HepG2 (cell line): ENCODE data around the gene ANKRD53. TPM values are rescaled to one million over a fixed set of nuclear protein-coding genes. Genes with fewer than 3 reads are reported as not detected.

Experiments
- CBX1 ChIP-seq: IDR thresholded peaks from one replicate; pipeline ENCODE4 v1.6.1; 2016; ENCODE audit warnings: antibody characterized with exemption, low read depth
- CBX5 ChIP-seq: sonication (generic); formaldehyde crosslinking; IDR thresholded peaks from 2 replicates; pipeline ENCODE4 v1.4.0; 2020; ENCODE audit warnings: missing genetic modification reagents, borderline replicate concordance
- CHCHD3 ChIP-seq: sonication (generic); formaldehyde crosslinking; IDR thresholded peaks from 2 replicates; pipeline ENCODE4 v1.8.0; 2022; ENCODE audit warnings: mild to moderate bottlenecking, missing genetic modification reagents, moderate library complexity
- ELF1 ChIP-seq: sonication (generic); formaldehyde crosslinking; IDR thresholded peaks from 2 replicates; pipeline ENCODE4 v1.4.0; 2020; ENCODE audit warnings: missing genetic modification reagents
- ETV5 ChIP-seq: IDR thresholded peaks from 2 replicates; pipeline ENCODE4 v1.6.1; 2018; ENCODE audit warnings: missing biosample characterization, missing genetic modification reagents, inconsistent platforms, borderline replicate concordance
- PAWR ChIP-seq: sonication (generic); formaldehyde crosslinking; IDR thresholded peaks from 2 replicates; pipeline ENCODE4 v1.4.0; 2020; ENCODE audit warnings: missing genetic modification reagents, mild to moderate bottlenecking, borderline replicate concordance
- PREB ChIP-seq: sonication (generic); formaldehyde crosslinking; IDR thresholded peaks from 2 replicates; pipeline ENCODE4 v1.4.0; 2020; ENCODE audit warnings: missing genetic modification reagents
- RAD51 ChIP-seq: fragments of 450-650 bp; IDR thresholded peaks from 2 replicates; pipeline ENCODE4 v1.6.1; 2016; ENCODE audit warnings: borderline replicate concordance
- SP4 ChIP-seq: sonication (generic); formaldehyde crosslinking; IDR thresholded peaks from 2 replicates; pipeline ENCODE4 v1.8.1; 2023; ENCODE audit warnings: mild to moderate bottlenecking, missing genetic modification reagents
- TBL1XR1 ChIP-seq: fragments of 150-350 bp; IDR thresholded peaks from 2 replicates; pipeline ENCODE4 v1.6.1; 2014; ENCODE audit warnings: borderline replicate concordance, low read length; ENCODE audit not compliant: partially characterized antibody
- TEAD2 ChIP-seq: sonication (generic); formaldehyde crosslinking; IDR thresholded peaks from 2 replicates; pipeline ENCODE4 v1.9.0; 2021; ENCODE audit warnings: missing genetic modification reagents
- TEAD3 ChIP-seq: optimal IDR thresholded peaks from 2 replicates; pipeline ENCODE3; 2016; ENCODE audit warnings: borderline replicate concordance
- ZBTB3 ChIP-seq: sonication (generic); formaldehyde crosslinking; IDR thresholded peaks from 2 replicates; pipeline ENCODE4 v1.4.0; 2020; ENCODE audit warnings: low read depth, mild to moderate bottlenecking, moderate library complexity, missing genetic modification reagents, borderline replicate concordance
- ZBTB39 ChIP-seq: sonication (generic); formaldehyde crosslinking; IDR thresholded peaks from 2 replicates; pipeline ENCODE4 v1.5.0; 2020; ENCODE audit warnings: missing genetic modification reagents
- ZFP62 ChIP-seq: sonication (generic); formaldehyde crosslinking; IDR thresholded peaks from 2 replicates; pipeline ENCODE4 v1.4.0; 2020; ENCODE audit warnings: missing genetic modification reagents
- ZNF124 ChIP-seq: sonication (generic); formaldehyde crosslinking; IDR thresholded peaks from 2 replicates; pipeline ENCODE4 v1.4.0; 2020; ENCODE audit warnings: missing genetic modification reagents
- ZNF256 ChIP-seq: sonication (generic); formaldehyde crosslinking; conservative IDR thresholded peaks from 2 replicates; pipeline ENCODE4 v1.4.0; 2020; ENCODE audit warnings: missing genetic modification reagents
- ZNF567 ChIP-seq: sonication (generic); formaldehyde crosslinking; IDR thresholded peaks from 2 replicates; pipeline ENCODE4 v1.8.1; 2023; ENCODE audit warnings: mild to moderate bottlenecking, missing genetic modification reagents, borderline replicate concordance
- ZNF646 ChIP-seq: sonication (generic); formaldehyde crosslinking; IDR thresholded peaks from 2 replicates; pipeline ENCODE4 v1.9.0; 2021; ENCODE audit warnings: mild to moderate bottlenecking, missing genetic modification reagents
- polyA plus RNA-seq, 8 experiments: library from polyadenylated mRNA; depleted of rRNA in 3 of 8; stranded (reverse) in 7 of 8; unstranded in 1 of 8; fragments of >200 nt; fragmentation: Illumina TruSeq in 4 of 8; extraction: Trizol in 4 of 8; gene quantifications; 2 replicates each; pipeline versions ENCODE4 v1.2.1 to v1.2.3, GENCODE V29; 2011 to 2016; ENCODE audit warnings: low read depth in 4 of 8, missing spikeins in 1 of 8, mixed read lengths in 1 of 8; ENCODE audit not compliant: insufficient read depth in 1 of 8
- total RNA-seq, 5 experiments: library from RNA; depleted of rRNA; stranded (reverse); fragments of >200 nt; fragmentation: Illumina TruSeq; extraction: Trizol; gene quantifications; 2 replicates each; pipeline ENCODE4 v1.2.3, GENCODE V29; 2016; ENCODE audit warnings: low read depth in 1 of 5

The ANKRD53 gene
- total and polyA plus RNA-seq, 2 of the 13 experiments (the other 11 are each of a cell fraction or from before 2014, with no cell fraction given), result 0.15 TPM; not detected in 1

GRCh38 chr2:70994699-70995425 is 16.4 kb downstream of the ANKRD53 start, which contains the start of gene TEX261 (continued):
- TF ChIP-seq ZBTB39, result no peak
- TF ChIP-seq RAD51, result no peak
- TF ChIP-seq CBX5 (CRISPR knock-in tag), result peak; percentile 75; the same call in 1 of the 2 replicates
- TF ChIP-seq SP4 (CRISPR knock-in tag), result peak; percentile 93
- TF ChIP-seq ZFP62 (CRISPR knock-in tag), result peak; percentile 44; the same call in 1 of the 2 replicates
- peak; percentile 69; the same call in 1 of the 2 replicates for TF ChIP-seq ZNF124
- TF ChIP-seq ZBTB3 (CRISPR knock-in tag), result no peak
- TF ChIP-seq TBL1XR1, result no peak
- TF ChIP-seq ETV5 (CRISPR knock-in tag), result peak; percentile 11
- TF ChIP-seq PAWR (CRISPR knock-in tag), result no peak
- no peak for TF ChIP-seq TEAD2 (CRISPR knock-in tag)
- TF ChIP-seq CHCHD3, result no peak; the same call in 1 of the 2 replicates
- TF ChIP-seq ZNF256 (CRISPR knock-in tag), result 0 out of 2 replicates have a peak, but pooled peaks have one; percentile 50
- TF ChIP-seq ZNF567 (CRISPR knock-in tag), result peak; percentile 78; the same call in 1 of the 2 replicates
- TF ChIP-seq TEAD3 (CRISPR knock-in tag), result peak; percentile 63
- no peak for TF ChIP-seq PREB
- no peak; the same call in 1 of the 2 replicates for TF ChIP-seq ZNF646 (CRISPR knock-in tag)
- no peak; the same call in 1 of the 2 replicates for TF ChIP-seq ELF1 (CRISPR knock-in tag)
- peak; percentile 58 for TF ChIP-seq CBX1
